GM18867 (cell line): ENCODE measurements around the gene SLC39A8.

ENCODE experiments used
- ATAC-seq: cut with Tn5 transposase; IDR thresholded peaks from one replicate; pipeline ENCODE4 v1.9.1; 2021; ENCODE audit warnings: mild to moderate bottlenecking, moderate library complexity; ENCODE audit not compliant: unreplicated experiment

Gene SLC39A8

GRCh38 chr4:102341201-102341600, 4.1 kb downstream of the SLC39A8 start:
- ATAC-seq, result no peak

GRCh38 chr4:102339018-102339417, 6.3 kb downstream of the SLC39A8 start:
- no peak for ATAC-seq

- no peak for ATAC-seq
Observed at GRCh38 chr4:102338405-102338804, 6.9 kb downstream of the SLC39A8 start.

- ATAC-seq, result no peak
Observed at GRCh38 chr4:102335616-102336015, 9.7 kb downstream of the SLC39A8 start.

- no peak for ATAC-seq
Observed at GRCh38 chr4:102334624-102335023, 10.7 kb downstream of the SLC39A8 start.

GRCh38 chr4:102333787-102334186, 11.5 kb downstream of the SLC39A8 start:
- no peak for ATAC-seq

- ATAC-seq, result no peak
Observed at GRCh38 chr4:102328045-102328444, 17.2 kb downstream of the SLC39A8 start.

- no peak for ATAC-seq
Observed at GRCh38 chr4:102326951-102327350, 18.3 kb downstream of the SLC39A8 start.

GRCh38 chr4:102324730-102325129, 20.6 kb downstream of the SLC39A8 start:
- ATAC-seq, result no peak

GRCh38 chr4:102322736-102323135, 22.5 kb downstream of the SLC39A8 start:
- ATAC-seq, result no peak

GRCh38 chr4:102321260-102321995, 23.9 kb downstream of the SLC39A8 start:
- ATAC-seq, result peak; percentile 76

- no peak for ATAC-seq
Observed at GRCh38 chr4:102319594-102319993, 25.7 kb downstream of the SLC39A8 start.

- no peak for ATAC-seq
Observed at GRCh38 chr4:102318526-102318925, 26.8 kb downstream of the SLC39A8 start.

- ATAC-seq, result no peak
Observed at GRCh38 chr4:102318105-102318504, 27.2 kb downstream of the SLC39A8 start.

- ATAC-seq, result no peak
Observed at GRCh38 chr4:102317459-102317858, 27.8 kb downstream of the SLC39A8 start.

GRCh38 chr4:102316585-102316984, 28.7 kb downstream of the SLC39A8 start:
- no peak for ATAC-seq

- ATAC-seq, result no peak
Observed at GRCh38 chr4:102315532-102315931, 29.8 kb downstream of the SLC39A8 start.

- no peak for ATAC-seq
Observed at GRCh38 chr4:102312417-102312816, 32.9 kb downstream of the SLC39A8 start.

GRCh38 chr4:102311912-102312311, 33.4 kb downstream of the SLC39A8 start:
- no peak for ATAC-seq

- no peak for ATAC-seq
Observed at GRCh38 chr4:102311407-102311806, 33.9 kb downstream of the SLC39A8 start.

- no peak for ATAC-seq
Observed at GRCh38 chr4:102308032-102308799, 37.1 kb downstream of the SLC39A8 start.

- no peak for ATAC-seq
Observed at GRCh38 chr4:102305666-102306065, 39.6 kb downstream of the SLC39A8 start.
